ENCODE results near the gene RYR3. TPM values are rescaled to one million over a fixed set of nuclear protein-coding genes. Genes with fewer than 3 reads are reported as not detected.
"Not testable (repeated sequence)": the region's sequence is repeated elsewhere in the genome, so short reads cannot be mapped to it uniquely, and the experiment has no call there.

The RYR3 gene
- polyA plus RNA-seq, 1 donor (not counting 4 experiments of a cell fraction or from before 2014, with no cell fraction given): 0.04 TPM

GRCh38 chr15:33567652-33568051, 256.9 kb downstream of the RYR3 start:
- Histone ChIP-seq H3K79me2 (ENCODE audit: control insufficient read depth, insufficient read depth, low read length) (no peaks in the 10 kb centered on the region), H3K9me3 (ENCODE audit: control insufficient read depth, low read depth, low read length) (no peaks in the 10 kb centered on the region), H3K4me2 (ENCODE audit: control insufficient read depth, extremely low read depth, insufficient read depth, low read depth, low read length) (no peak overlapping the region), H3K27me3 (ENCODE audit: control insufficient read depth, extremely low read depth, insufficient read depth, low read length) (peaks cover 3% of the 10 kb centered on the region), H3K4me3 (ENCODE audit: control insufficient read depth in 2 of 3, extremely low read depth in 1 of 3, insufficient read depth in 2 of 3, low read depth in 1 of 3, low read length in 3 of 3) (no peak overlapping the region), H2AFZ (ENCODE audit: control insufficient read depth, low read length) (no peak overlapping the region), H4K20me1 (ENCODE audit: control insufficient read depth, extremely low read depth, insufficient read depth, low read length) (no peaks in the 10 kb centered on the region), H3K27ac (ENCODE audit: control insufficient read depth, insufficient read depth, low read length) (no peak overlapping the region), H3K9me1 (ENCODE audit: control insufficient read depth, extremely low read depth, insufficient read depth, low read length) (no peaks in the 10 kb centered on the region), H3K9ac (ENCODE audit: control insufficient read depth, extremely low read depth, insufficient read depth, low read length) (no peak overlapping the region), H3K36me3 (ENCODE audit: control insufficient read depth in 2 of 2, extremely low read depth in 1 of 2, insufficient read depth in 2 of 2, low read length in 2 of 2) (no peaks in the 10 kb centered on the region), H3K4me1 (ENCODE audit: control insufficient read depth, extremely low read depth, insufficient read depth, low read length) (no peaks in the 10 kb centered on the region)
- dilution Hi-C loops (cut with MboI; ENCODE audit: extremely low pct_ligation_motif_present, low sequenced_read_pairs): no loop called here
- DNase-seq (ENCODE audit: low read depth, low spot score): no peak
- FAIRE-seq: no peak
- TF ChIP-seq CTCF (optimal IDR thresholded peaks at IDR 0.05 in 1 of 3, IDR thresholded peaks at IDR 0.05 in 1 of 3, conservative IDR thresholded peaks at IDR 0.05 in 1 of 3; ENCODE audit: extremely low read depth in 1 of 3, insufficient read depth in 2 of 3, low read length in 3 of 3) (no peak), EZH2 (IDR thresholded peaks at IDR 0.05; ENCODE audit: low read length) (no peak)

DNA sequence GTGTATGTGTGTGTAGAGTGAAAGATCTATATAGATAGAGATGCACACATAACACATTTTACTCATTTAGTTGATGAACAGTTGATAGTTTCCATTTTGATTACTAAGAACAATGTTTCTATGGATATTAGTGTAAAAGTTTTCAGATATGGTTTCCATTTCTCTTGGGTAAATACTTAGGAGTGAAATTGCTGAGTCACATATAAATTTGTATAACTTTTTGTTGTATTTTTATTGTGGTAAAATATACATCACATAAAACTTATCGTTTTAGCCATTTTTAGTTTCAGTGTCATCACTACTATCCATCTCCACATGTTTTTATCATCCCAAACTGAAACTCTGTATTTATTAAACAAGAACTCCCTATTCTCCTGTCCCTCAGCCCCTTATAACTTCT, 258.3 kb downstream of the RYR3 start:
- H3K27me3 ChIP-seq (ENCODE audit: control insufficient read depth, extremely low read depth, insufficient read depth, low read length): peaks cover 3% of the 10 kb centered on the region
- no peaks in the 10 kb centered on the region for H3K4me1 ChIP-seq (ENCODE audit: control insufficient read depth, extremely low read depth, insufficient read depth, low read length)
- H3K36me3 ChIP-seq (ENCODE audit: control insufficient read depth in 2 of 2, extremely low read depth in 1 of 2, insufficient read depth in 2 of 2, low read length in 2 of 2): no peaks in the 10 kb centered on the region
- FAIRE-seq (no peak), DNase-seq (ENCODE audit: low read depth, low spot score) (no peak)
- H2AFZ ChIP-seq (ENCODE audit: control insufficient read depth, low read length): no peak overlapping the region
- H3K9ac ChIP-seq (ENCODE audit: control insufficient read depth, extremely low read depth, insufficient read depth, low read length): no peak overlapping the region
- H3K27ac ChIP-seq (ENCODE audit: control insufficient read depth, insufficient read depth, low read length): no peak overlapping the region
- no peaks in the 10 kb centered on the region for H3K9me3 ChIP-seq (ENCODE audit: control insufficient read depth, low read depth, low read length)
- TF ChIP-seq CTCF (optimal IDR thresholded peaks at IDR 0.05 in 1 of 3, IDR thresholded peaks at IDR 0.05 in 1 of 3, conservative IDR thresholded peaks at IDR 0.05 in 1 of 3; ENCODE audit: extremely low read depth in 1 of 3, insufficient read depth in 2 of 3, low read length in 3 of 3) (no peak), EZH2 (IDR thresholded peaks at IDR 0.05; ENCODE audit: low read length) (no peak)
- no peaks in the 10 kb centered on the region for H4K20me1 ChIP-seq (ENCODE audit: control insufficient read depth, extremely low read depth, insufficient read depth, low read length)
- no peaks in the 10 kb centered on the region for H3K9me1 ChIP-seq (ENCODE audit: control insufficient read depth, extremely low read depth, insufficient read depth, low read length)
- H3K4me2 ChIP-seq (ENCODE audit: control insufficient read depth, extremely low read depth, insufficient read depth, low read depth, low read length): no peak overlapping the region
- dilution Hi-C loops (cut with MboI; ENCODE audit: extremely low pct_ligation_motif_present, low sequenced_read_pairs): no loop called here
- no peak overlapping the region for H3K4me3 ChIP-seq (ENCODE audit: control insufficient read depth in 2 of 3, extremely low read depth in 1 of 3, insufficient read depth in 2 of 3, low read depth in 1 of 3, low read length in 3 of 3)
- H3K79me2 ChIP-seq (ENCODE audit: control insufficient read depth, insufficient read depth, low read length): no peaks in the 10 kb centered on the region

DNA sequence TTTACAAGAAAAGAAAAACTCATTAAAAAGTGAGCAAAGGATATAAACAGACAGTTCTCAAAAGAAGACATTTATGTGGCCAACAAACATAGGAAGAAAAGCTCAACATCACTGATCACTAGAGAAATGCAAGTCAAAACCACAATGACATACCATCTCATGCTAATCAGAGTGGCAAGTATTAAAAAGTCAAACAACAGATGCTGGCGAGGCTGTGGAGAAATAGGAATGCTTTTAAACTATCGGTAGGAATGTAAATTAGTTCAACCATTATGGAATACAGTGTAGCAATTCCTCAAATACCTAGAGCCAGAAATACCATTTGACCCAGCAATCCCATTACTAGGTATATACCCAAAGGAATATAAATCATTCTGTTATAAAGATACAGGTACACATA, 267.1 kb downstream of the RYR3 start:
- dilution Hi-C loops (cut with MboI; ENCODE audit: extremely low pct_ligation_motif_present, low sequenced_read_pairs); FAIRE-seq; H3K4me1 ChIP-seq (ENCODE audit: control insufficient read depth, extremely low read depth, insufficient read depth, low read length); DNase-seq (ENCODE audit: low read depth, low spot score); H3K27me3 ChIP-seq (ENCODE audit: control insufficient read depth, extremely low read depth, insufficient read depth, low read length); H3K4me2 ChIP-seq (ENCODE audit: control insufficient read depth, extremely low read depth, insufficient read depth, low read depth, low read length); H3K4me3 ChIP-seq (ENCODE audit: control insufficient read depth in 2 of 3, extremely low read depth in 1 of 3, insufficient read depth in 2 of 3, low read depth in 1 of 3, low read length in 3 of 3); H3K36me3 ChIP-seq (ENCODE audit: control insufficient read depth in 2 of 2, extremely low read depth in 1 of 2, insufficient read depth in 2 of 2, low read length in 2 of 2); H3K9ac ChIP-seq (ENCODE audit: control insufficient read depth, extremely low read depth, insufficient read depth, low read length); H3K9me1 ChIP-seq (ENCODE audit: control insufficient read depth, extremely low read depth, insufficient read depth, low read length); H3K79me2 ChIP-seq (ENCODE audit: control insufficient read depth, insufficient read depth, low read length); H3K9me3 ChIP-seq (ENCODE audit: control insufficient read depth, low read depth, low read length); H3K27ac ChIP-seq (ENCODE audit: control insufficient read depth, insufficient read depth, low read length); H4K20me1 ChIP-seq (ENCODE audit: control insufficient read depth, extremely low read depth, insufficient read depth, low read length); H2AFZ ChIP-seq (ENCODE audit: control insufficient read depth, low read length): not testable (repeated sequence)
